WTC11 (cell line): ENCODE data around the gene ZCWPW1. TPM values are rescaled to one million over a fixed set of nuclear protein-coding genes. Genes with fewer than 3 reads are reported as not detected.

Experiments
- ATAC-seq: fragments of 200-7000 bp; cut with Tn5 transposase; 2 replicates; pipeline ENCODE4 v1.10.0; 2021; ENCODE audit warnings: mild to moderate bottlenecking, moderate library complexity
- CTCF ChIA-PET: fragments of 300-600 bp; sonication (Branson Sonifier 250); formaldehyde crosslinking; loops from one replicate; lab custom pipeline; 2021; ENCODE audit warnings: antibody characterized with exemption; lab: Charles Lee
- POLR2A ChIA-PET: fragments of 350-600 bp; sonication (Branson Sonifier 250); formaldehyde crosslinking; loops from one replicate; lab custom pipeline; 2021; ENCODE audit warnings: antibody characterized with exemption; lab: Charles Lee
- DNase-seq: peaks from one replicate; pipeline ENCODE4 v3.0.0; 2021; ENCODE audit warnings: low spot score
- H3K27ac Mint-ChIP-seq: 2 replicates; pipeline ENCODE4 v1.8.0; 2021; ENCODE audit warnings: mixed read lengths
- H3K27me3 Mint-ChIP-seq: 2 replicates; pipeline ENCODE4 v1.8.0; 2021; ENCODE audit warnings: low read depth, mild to moderate bottlenecking, moderate library complexity, mixed read lengths
- H3K36me3 Mint-ChIP-seq: 2 replicates; pipeline ENCODE4 v1.8.0; 2021; ENCODE audit warnings: mixed read lengths
- H3K4me1 Mint-ChIP-seq: 2 replicates; pipeline ENCODE4 v1.8.0; 2022; ENCODE audit warnings: mixed read lengths
- H3K4me3 Mint-ChIP-seq: 2 replicates; pipeline ENCODE4 v1.8.0; 2021; ENCODE audit warnings: mild to moderate bottlenecking, moderate library complexity, mixed read lengths
- H3K9me3 Mint-ChIP-seq: 2 replicates; pipeline ENCODE4 v1.8.0; 2021; ENCODE audit warnings: mixed read lengths
- ARID4B ChIP-seq: sonication (generic); formaldehyde crosslinking; IDR thresholded peaks from 2 replicates; pipeline ENCODE4 v1.8.0; 2023; ENCODE audit warnings: missing genetic modification reagents, mild to moderate bottlenecking, borderline replicate concordance
- E2F5 ChIP-seq: sonication (generic); formaldehyde crosslinking; IDR thresholded peaks from 2 replicates; pipeline ENCODE4 v1.8.1; 2022; ENCODE audit warnings: mild to moderate bottlenecking, moderate library complexity, missing genetic modification reagents
- ELF4 ChIP-seq: sonication (generic); formaldehyde crosslinking; IDR thresholded peaks from 2 replicates; pipeline ENCODE4 v1.8.1; 2022; ENCODE audit warnings: low read depth, mild to moderate bottlenecking, moderate library complexity, missing genetic modification reagents
- EMX1 ChIP-seq: fragments of 250-450 bp; sonication (Bioruptor Pico); IDR thresholded peaks from 2 replicates; pipeline ENCODE4 v1.8.0; 2021; ENCODE audit warnings: mild to moderate bottlenecking
- FOXJ3 ChIP-seq: sonication (generic); formaldehyde crosslinking; IDR thresholded peaks from 2 replicates; pipeline ENCODE4 v1.9.0; 2021; ENCODE audit warnings: missing genetic modification reagents, mild to moderate bottlenecking, borderline replicate concordance
- GTF2I ChIP-seq: fragments of 250-450 bp; sonication (Bioruptor Pico); conservative IDR thresholded peaks from 2 replicates; pipeline ENCODE4 v1.4.0; 2021; ENCODE audit warnings: mild to moderate bottlenecking
- KAT7 ChIP-seq: sonication (generic); formaldehyde crosslinking; IDR thresholded peaks from 2 replicates; pipeline ENCODE4 v1.8.1; 2023; ENCODE audit warnings: missing genetic modification reagents, mild to moderate bottlenecking, borderline replicate concordance
- MYBL2 ChIP-seq: sonication (generic); formaldehyde crosslinking; IDR thresholded peaks from 2 replicates; pipeline ENCODE4 v1.8.1; 2023; ENCODE audit warnings: mild to moderate bottlenecking, moderate library complexity, missing genetic modification reagents
- PREB ChIP-seq: sonication (generic); formaldehyde crosslinking; IDR thresholded peaks from 2 replicates; pipeline ENCODE4 v1.8.1; 2022; ENCODE audit warnings: mild to moderate bottlenecking, missing genetic modification reagents, moderate library complexity, borderline replicate concordance
- SMAD4 ChIP-seq: sonication (generic); formaldehyde crosslinking; IDR thresholded peaks from 2 replicates; pipeline ENCODE4 v1.8.0; 2022; ENCODE audit warnings: mild to moderate bottlenecking, missing genetic modification reagents
- TP53 ChIP-seq: sonication (generic); formaldehyde crosslinking; IDR thresholded peaks from 2 replicates; pipeline ENCODE4 v1.8.1; 2023; ENCODE audit warnings: mild to moderate bottlenecking, missing genetic modification reagents
- USF2 ChIP-seq: sonication (generic); formaldehyde crosslinking; IDR thresholded peaks from 2 replicates; pipeline ENCODE4 v1.8.1; 2023; ENCODE audit warnings: mild to moderate bottlenecking, missing genetic modification reagents, moderate library complexity
- ZBTB21 ChIP-seq: sonication (generic); formaldehyde crosslinking; IDR thresholded peaks from 2 replicates; pipeline ENCODE4 v1.8.1; 2023; ENCODE audit warnings: mild to moderate bottlenecking, missing genetic modification reagents, borderline replicate concordance
- ZNF138 ChIP-seq: sonication (generic); formaldehyde crosslinking; conservative IDR thresholded peaks from 2 replicates; pipeline ENCODE4 v1.8.1; 2022; ENCODE audit warnings: mild to moderate bottlenecking, moderate library complexity, missing genetic modification reagents
- ZNF219 ChIP-seq: sonication (generic); formaldehyde crosslinking; IDR thresholded peaks from 2 replicates; pipeline ENCODE4 v1.8.0; 2023; ENCODE audit warnings: missing genetic modification reagents, mild to moderate bottlenecking, borderline replicate concordance
- ZNF416 ChIP-seq: fragments of 250-450 bp; sonication (Bioruptor Pico); IDR thresholded peaks from 2 replicates; pipeline ENCODE4 v1.9.0; 2021; ENCODE audit warnings: mild to moderate bottlenecking, inconsistent platforms
- total RNA-seq: library from RNA; stranded (reverse); gene quantifications from 3 replicates; pipeline ENCODE4 v1.2.3, GENCODE V29; 2021
- TF ChIP-seq, protein P1 (sequence below): fragments of 250-450 bp; sonication (Bioruptor Pico); IDR thresholded peaks from 2 replicates; pipeline ENCODE4 v1.9.0; 2021; ENCODE audit warnings: mild to moderate bottlenecking
- TF ChIP-seq, protein P2 (sequence below): sonication (generic); formaldehyde crosslinking; IDR thresholded peaks from 2 replicates; pipeline ENCODE4 v1.8.0; 2022; ENCODE audit warnings: mild to moderate bottlenecking, missing genetic modification reagents
- TF ChIP-seq, protein P3 (sequence below): sonication (generic); formaldehyde crosslinking; conservative IDR thresholded peaks from 2 replicates; pipeline ENCODE4 v1.8.1; 2022; ENCODE audit warnings: mild to moderate bottlenecking, missing genetic modification reagents
- TF ChIP-seq, protein P4 (sequence below): fragments of 250-450 bp; sonication (Bioruptor Pico); IDR thresholded peaks from 2 replicates; pipeline ENCODE4 v2.1.2; 2022; ENCODE audit warnings: mild to moderate bottlenecking, moderate library complexity

ZCWPW1 gene
- total RNA-seq, 1 experiment from 2014 or later, result 1.4 TPM

DNA sequence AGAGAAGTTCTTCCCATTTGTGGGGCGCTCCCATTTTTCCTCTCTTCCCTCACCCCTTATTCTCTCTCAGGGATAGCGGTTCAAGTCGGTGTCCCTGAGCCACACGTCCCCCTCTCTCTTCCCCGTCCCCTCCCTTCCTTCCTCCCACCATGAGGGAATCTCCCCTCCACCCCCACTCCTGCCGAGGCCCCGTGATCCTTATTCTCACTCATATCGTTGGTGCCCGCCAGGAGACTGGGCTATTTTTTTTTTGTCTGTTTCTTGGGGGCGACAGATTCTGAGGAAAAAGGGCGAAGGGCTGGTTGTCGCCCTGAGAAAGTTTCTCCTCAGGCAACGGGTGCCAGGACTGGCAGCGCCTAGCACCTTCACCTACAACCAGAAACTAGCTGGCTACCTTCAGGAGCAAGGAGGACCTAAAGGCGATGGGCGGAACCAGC, 723 bp downstream of the ZCWPW1 start:
- CTCF ChIA-PET, result interaction anchor here (0.6 to 3.2 kb wide), 9 partner anchors 10 to 159 kb away, joined by 3 to 20 read pairs (median 4); partner anchors contain the start of genes FBXO24 and LRCH4
- Mint-ChIP-seq H3K4me1 (peaks cover 17% of the 10 kb centered on the region), H3K9me3 (peaks cover 4% of the 10 kb centered on the region; the same call in 1 of the 2 replicates), H3K27me3 (peaks cover 30% of the 10 kb centered on the region), H3K27ac (no peak overlapping the region), H3K36me3 (peaks cover 12% of the 10 kb centered on the region), H3K4me3 (peak overlapping the region; percentile 97)
- POLR2A ChIA-PET, result interaction anchor here (0.7 to 3.0 kb wide), 8 partner anchors 8 to 484 kb away, joined by 3 to 25 read pairs (median 6); partner anchors contain the start of genes FBXO24, GAL3ST4, MOSPD3 and PPP1R35
- DNase-seq (no peak), ATAC-seq (no peak)
- TF ChIP-seq MYBL2 (CRISPR knock-in tag), result no peak
- TF ChIP-seq ELF4 (CRISPR knock-in tag), result peak; percentile 91; the same call in 1 of the 2 replicates
- no peak for TF ChIP-seq FOXJ3

DNA sequence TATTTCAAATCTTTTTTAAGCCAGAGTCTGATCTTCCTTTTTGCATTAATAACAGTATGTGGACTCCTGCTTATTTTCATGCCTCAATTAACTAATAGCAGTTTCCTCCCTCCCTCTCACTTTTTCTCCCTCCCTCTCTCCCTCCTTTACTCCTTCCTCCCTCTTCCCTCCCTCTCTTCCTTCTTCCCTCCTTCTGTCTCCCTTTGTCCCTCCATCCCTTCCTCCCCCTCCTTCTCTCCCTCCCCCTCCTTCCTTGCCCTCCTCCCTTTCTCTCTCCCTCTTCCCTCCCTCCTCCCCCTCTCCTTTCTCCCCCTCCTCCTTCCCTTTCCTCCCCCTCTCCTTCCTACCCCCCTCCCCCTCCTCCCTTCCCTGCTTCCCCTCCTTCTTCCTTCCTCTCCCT, 2.0 kb downstream of the ZCWPW1 start:
- TF ChIP-seq ZBTB21 (CRISPR knock-in tag), result no peak
- TF ChIP-seq ZNF219 (CRISPR knock-in tag), result no peak
- TF ChIP-seq, protein P1, sequence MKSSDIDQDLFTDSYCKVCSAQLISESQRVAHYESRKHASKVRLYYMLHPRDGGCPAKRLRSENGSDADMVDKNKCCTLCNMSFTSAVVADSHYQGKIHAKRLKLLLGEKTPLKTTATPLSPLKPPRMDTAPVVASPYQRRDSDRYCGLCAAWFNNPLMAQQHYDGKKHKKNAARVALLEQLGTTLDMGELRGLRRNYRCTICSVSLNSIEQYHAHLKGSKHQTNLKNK (CRISPR knock-in tag), result no peak
- DNase-seq (no peak), ATAC-seq (no peak)
- H3K27ac Mint-ChIP-seq, result no peak overlapping the region
- peaks cover 6% of the 10 kb centered on the region for H3K36me3 Mint-ChIP-seq
- H3K4me1 Mint-ChIP-seq, result peaks cover 4% of the 10 kb centered on the region
- peaks cover 4% of the 10 kb centered on the region; the same call in 1 of the 2 replicates for H3K9me3 Mint-ChIP-seq
- CTCF ChIA-PET, result no interaction called here
- H3K27me3 Mint-ChIP-seq, result peaks cover 33% of the 10 kb centered on the region
- POLR2A ChIA-PET, result no interaction called here
- H3K4me3 Mint-ChIP-seq, result no peak overlapping the region

GRCh38 chr7:100425347-100425746, 3.2 kb downstream of the ZCWPW1 start:
- POLR2A ChIA-PET, result no interaction called here
- no peak overlapping the region for H3K27ac Mint-ChIP-seq
- CTCF ChIA-PET, result interaction anchor here (1.2 kb wide), 1 partner anchor 18 kb away, joined by 4 read pairs; no protein-coding TSS in a partner anchor
- peaks cover 4% of the 10 kb centered on the region; the same call in 1 of the 2 replicates for H3K9me3 Mint-ChIP-seq
- peaks cover 6% of the 10 kb centered on the region for H3K36me3 Mint-ChIP-seq
- DNase-seq, result no peak
- no peak overlapping the region for H3K4me3 Mint-ChIP-seq
- H3K4me1 Mint-ChIP-seq, result no peaks in the 10 kb centered on the region
- ATAC-seq, result no peak
- H3K27me3 Mint-ChIP-seq, result peaks cover 32% of the 10 kb centered on the region
- TF ChIP-seq ZNF416, result no peak
- TF ChIP-seq, protein P2, sequence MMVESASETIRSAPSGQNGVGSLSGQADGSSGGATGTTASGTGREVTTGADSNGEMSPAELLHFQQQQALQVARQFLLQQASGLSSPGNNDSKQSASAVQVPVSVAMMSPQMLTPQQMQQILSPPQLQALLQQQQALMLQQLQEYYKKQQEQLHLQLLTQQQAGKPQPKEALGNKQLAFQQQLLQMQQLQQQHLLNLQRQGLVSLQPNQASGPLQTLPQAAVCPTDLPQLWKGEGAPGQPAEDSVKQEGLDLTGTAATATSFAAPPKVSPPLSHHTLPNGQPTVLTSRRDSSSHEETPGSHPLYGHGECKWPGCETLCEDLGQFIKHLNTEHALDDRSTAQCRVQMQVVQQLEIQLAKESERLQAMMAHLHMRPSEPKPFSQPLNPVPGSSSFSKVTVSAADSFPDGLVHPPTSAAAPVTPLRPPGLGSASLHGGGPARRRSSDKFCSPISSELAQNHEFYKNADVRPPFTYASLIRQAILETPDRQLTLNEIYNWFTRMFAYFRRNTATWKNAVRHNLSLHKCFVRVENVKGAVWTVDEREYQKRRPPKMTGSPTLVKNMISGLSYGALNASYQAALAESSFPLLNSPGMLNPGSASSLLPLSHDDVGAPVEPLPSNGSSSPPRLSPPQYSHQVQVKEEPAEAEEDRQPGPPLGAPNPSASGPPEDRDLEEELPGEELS, result no peak
- TF ChIP-seq PREB (CRISPR knock-in tag), result no peak
- no peak for TF ChIP-seq USF2
- no peak for TF ChIP-seq KAT7 (CRISPR knock-in tag)
- TF ChIP-seq, protein P3, sequence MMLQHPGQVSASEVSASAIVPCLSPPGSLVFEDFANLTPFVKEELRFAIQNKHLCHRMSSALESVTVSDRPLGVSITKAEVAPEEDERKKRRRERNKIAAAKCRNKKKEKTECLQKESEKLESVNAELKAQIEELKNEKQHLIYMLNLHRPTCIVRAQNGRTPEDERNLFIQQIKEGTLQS (CRISPR knock-in tag), result no peak
- no peak for TF ChIP-seq ZNF138 (CRISPR knock-in tag)
- no peak for TF ChIP-seq GTF2I (CRISPR knock-in tag)
- TF ChIP-seq, protein P4, sequence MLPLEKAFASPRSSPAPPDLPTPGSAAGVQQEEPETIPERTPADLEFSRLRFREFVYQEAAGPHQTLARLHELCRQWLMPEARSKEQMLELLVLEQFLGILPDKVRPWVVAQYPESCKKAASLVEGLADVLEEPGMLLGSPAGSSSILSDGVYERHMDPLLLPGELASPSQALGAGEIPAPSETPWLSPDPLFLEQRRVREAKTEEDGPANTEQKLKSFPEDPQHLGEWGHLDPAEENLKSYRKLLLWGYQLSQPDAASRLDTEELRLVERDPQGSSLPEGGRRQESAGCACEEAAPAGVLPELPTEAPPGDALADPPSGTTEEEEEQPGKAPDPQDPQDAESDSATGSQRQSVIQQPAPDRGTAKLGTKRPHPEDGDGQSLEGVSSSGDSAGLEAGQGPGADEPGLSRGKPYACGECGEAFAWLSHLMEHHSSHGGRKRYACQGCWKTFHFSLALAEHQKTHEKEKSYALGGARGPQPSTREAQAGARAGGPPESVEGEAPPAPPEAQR (CRISPR knock-in tag), result no peak
- TF ChIP-seq E2F5 (CRISPR knock-in tag), result no peak
- TF ChIP-seq EMX1 (CRISPR knock-in tag), result no peak
- no peak for TF ChIP-seq SMAD4 (CRISPR knock-in tag)
- TF ChIP-seq ARID4B (CRISPR knock-in tag), result no peak
- TF ChIP-seq TP53 (CRISPR knock-in tag), result no peak
